ENCODE results near the gene PTPRN2. TPM values are rescaled to one million over a fixed set of nuclear protein-coding genes. Genes with fewer than 3 reads are reported as not detected.

The PTPRN2 gene
- total and polyA plus RNA-seq, 2 donors (not counting 3 experiments of a cell fraction or from before 2014, with no cell fraction given): 0.62 to 0.88 TPM

GRCh38 chr7:158633055-158633956 lies 45.7 kb upstream of the PTPRN2 start:
- no peak overlapping the region for H3K4me2 ChIP-seq (ENCODE audit: insufficient read depth, low read length)
- H3K9me1 ChIP-seq (replicated peaks; ENCODE audit: control insufficient read depth, extremely low read depth, insufficient read depth, low read length): no peaks in the 10 kb centered on the region
- DNase-seq (ENCODE audit: low read depth, low spot score) (no peak), FAIRE-seq (no peak)
- H3K9ac ChIP-seq (replicated peaks; ENCODE audit: extremely low read depth, insufficient read depth, low read length): no peak overlapping the region
- BruUV-seq (replicated peaks): no TSS peak
- TF ChIP-seq FOS (IDR thresholded peaks at IDR 0.05; ENCODE audit: borderline replicate concordance, insufficient read depth, low read length) (no peak), MYC (IDR thresholded peaks at IDR 0.05; ENCODE audit: low read depth, low read length) (no peak), CTCF (IDR thresholded peaks at IDR 0.05; ENCODE audit: extremely low read depth in 1 of 2, insufficient read depth in 1 of 2, low read depth in 1 of 2, low read length in 2 of 2) (no peak), JUN (IDR thresholded peaks at IDR 0.05; ENCODE audit: borderline replicate concordance, insufficient read depth, insufficient read length, low read depth) (no peak), GATA2 (IDR thresholded peaks at IDR 0.05; ENCODE audit: insufficient read depth, insufficient read length, low read depth, low read length) (no peak)
- no peaks in the 10 kb centered on the region for H4K20me1 ChIP-seq (replicated peaks; ENCODE audit: control insufficient read depth, extremely low read depth, insufficient read depth, low read length)
- no peaks in the 10 kb centered on the region for H3K27me3 ChIP-seq (ENCODE audit: control insufficient read depth in 2 of 2, insufficient read depth in 2 of 2, low read length in 2 of 2)
- H3K4me3 ChIP-seq (replicated peaks in 1 of 3; ENCODE audit: insufficient read depth in 1 of 3, low read depth in 1 of 3, low read length in 3 of 3): no peak overlapping the region
- ChIA-PET CTCF (no interaction called here), POLR2A (no interaction called here)
- no peaks in the 10 kb centered on the region for H3K36me3 ChIP-seq (ENCODE audit: control insufficient read depth in 2 of 2, extremely low read depth in 1 of 2, insufficient read depth in 2 of 2, low read length in 2 of 2)
- dilution Hi-C loops (cut with MboI; ENCODE audit: extremely low pct_ligation_motif_present, low sequenced_read_pairs): no loop called here
- no peak overlapping the region for H3K27ac ChIP-seq (ENCODE audit: insufficient read depth, low read depth, low read length)
- no peaks in the 10 kb centered on the region for H3K9me3 ChIP-seq (replicated peaks; ENCODE audit: control insufficient read depth, insufficient read depth, low read length)
- H2AFZ ChIP-seq (ENCODE audit: low read depth, low read length): no peak overlapping the region
- no peaks in the 10 kb centered on the region for H3K4me1 ChIP-seq (ENCODE audit: control insufficient read depth, extremely low read depth, insufficient read depth, low read length)
- intact Hi-C loops (cut with micrococcal nuclease): no loop called here
- H3K79me2 ChIP-seq (ENCODE audit: control insufficient read depth, insufficient read depth, low read length): no peaks in the 10 kb centered on the region

Measured in endothelial cell of umbilical vein (primary cell).